HG02571 (cell line): ENCODE measurements around the gene ZER1.
"Not testable (repeated sequence)": the region's sequence is repeated elsewhere in the genome, so short reads cannot be mapped to it uniquely, and the experiment has no call there.

Source experiments
- ATAC-seq: cut with Tn5 transposase; IDR thresholded peaks from one replicate; pipeline ENCODE4 v1.9.1; 2021; ENCODE audit warnings: mild to moderate bottlenecking, moderate library complexity; ENCODE audit not compliant: unreplicated experiment

The ZER1 gene

DNA sequence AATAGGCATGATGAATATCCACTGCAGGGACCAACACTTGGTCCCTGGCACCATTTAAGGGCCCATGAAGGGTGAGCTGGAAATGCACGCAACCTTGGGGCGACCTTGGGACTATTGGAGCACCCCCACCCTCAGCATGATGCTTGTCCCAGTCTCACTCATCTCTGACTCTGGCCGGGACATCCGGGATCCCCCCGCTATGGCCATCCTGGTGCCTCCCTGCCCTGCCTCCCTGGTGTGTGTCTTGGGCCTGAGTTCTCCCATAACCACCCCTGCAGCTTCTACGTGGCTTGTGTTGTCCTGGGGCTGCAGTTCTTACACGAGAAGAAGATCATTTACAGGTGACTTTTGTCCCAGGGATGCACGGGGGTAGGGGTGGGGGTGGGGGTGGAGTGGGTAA is 53.7 kb downstream of the ZER1 start:
- ATAC-seq: no peak

DNA sequence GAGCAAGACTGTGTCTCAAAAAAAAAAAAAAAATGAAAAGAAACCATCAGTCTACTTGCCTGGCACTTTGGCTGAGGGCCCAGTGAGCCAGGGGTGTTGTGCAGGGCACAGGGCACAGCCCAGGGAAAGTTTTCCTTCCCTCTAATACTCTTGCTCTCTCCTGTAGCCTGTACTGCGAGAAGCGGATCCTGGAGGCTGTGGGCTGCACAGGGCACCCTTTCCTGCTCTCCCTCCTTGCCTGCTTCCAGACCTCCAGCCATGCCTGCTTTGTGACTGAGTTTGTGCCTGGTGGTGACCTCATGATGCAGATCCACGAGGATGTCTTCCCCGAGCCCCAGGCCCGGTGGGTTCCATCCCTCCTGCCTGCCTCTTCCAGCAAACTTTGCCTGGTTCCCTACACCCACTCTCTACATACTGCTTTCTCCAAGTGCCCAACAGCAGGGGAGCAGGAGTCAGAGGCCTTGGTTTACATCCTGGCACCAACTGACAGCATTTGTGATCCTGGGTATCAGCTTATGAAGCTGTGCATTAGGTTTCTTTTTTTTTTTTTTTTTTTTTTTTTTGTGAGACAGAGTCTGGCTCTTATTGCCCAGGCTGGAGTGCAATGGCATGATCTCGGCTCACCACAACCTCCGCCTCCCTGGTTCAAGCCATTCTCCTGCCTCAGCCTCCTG is 55.0 kb downstream of the ZER1 start:
- ATAC-seq: no peak

DNA sequence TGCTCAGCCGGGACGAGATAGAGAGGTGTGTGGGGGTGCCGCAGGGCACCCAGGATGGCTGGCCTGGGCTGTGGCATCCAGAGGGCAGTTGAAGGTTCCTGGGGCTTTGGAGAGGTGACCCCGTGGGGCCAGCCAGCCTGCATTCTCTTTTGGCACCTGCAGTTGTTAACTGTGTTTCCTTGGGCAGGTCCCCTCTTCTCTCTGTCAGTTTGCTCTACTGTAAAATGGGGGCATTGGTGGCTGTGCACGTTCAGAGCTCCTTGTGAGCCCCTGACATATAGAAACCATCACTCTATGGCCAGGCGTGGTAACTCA is 56.3 kb downstream of the ZER1 start:
- no peak for ATAC-seq

GRCh38 chr9:128714586-128715435 is 56.9 kb downstream of the ZER1 start:
- ATAC-seq: no peak

- no peak for ATAC-seq
These were observed 57.7 kb downstream of the ZER1 start for GRCh38 chr9:128713941-128714573.

GRCh38 chr9:128713411-128713780 is 58.3 kb downstream of the ZER1 start:
- ATAC-seq: no peak

- ATAC-seq: no peak
These were observed 59.0 kb downstream of the ZER1 start for GRCh38 chr9:128712451-128713410.

GRCh38 chr9:128707446-128707845 is 64.3 kb downstream of the ZER1 start:
- ATAC-seq: no peak

- ATAC-seq: no peak
These were observed 64.9 kb downstream of the ZER1 start for GRCh38 chr9:128706671-128707381.

GRCh38 chr9:128706045-128706444 is 65.7 kb downstream of the ZER1 start:
- no peak for ATAC-seq

GRCh38 chr9:128705051-128705965 is 66.4 kb downstream of the ZER1 start:
- ATAC-seq: no peak

DNA sequence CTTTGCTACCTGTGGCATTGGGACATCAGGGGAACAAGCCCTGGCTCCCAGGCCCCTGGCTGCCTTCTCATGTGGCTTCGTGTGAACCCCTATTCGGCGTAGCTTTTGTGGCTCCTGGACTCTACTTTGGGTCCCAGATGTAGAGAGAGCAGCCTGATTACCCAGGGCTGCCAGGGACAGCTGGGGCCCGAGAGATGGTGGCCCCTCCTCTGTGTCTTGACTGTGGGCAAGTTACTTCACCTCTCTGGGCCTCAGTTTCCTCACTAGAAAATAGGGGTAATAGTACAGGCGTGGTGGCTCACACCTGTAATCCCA is 67.4 kb downstream of the ZER1 start:
- no peak for ATAC-seq

DNA sequence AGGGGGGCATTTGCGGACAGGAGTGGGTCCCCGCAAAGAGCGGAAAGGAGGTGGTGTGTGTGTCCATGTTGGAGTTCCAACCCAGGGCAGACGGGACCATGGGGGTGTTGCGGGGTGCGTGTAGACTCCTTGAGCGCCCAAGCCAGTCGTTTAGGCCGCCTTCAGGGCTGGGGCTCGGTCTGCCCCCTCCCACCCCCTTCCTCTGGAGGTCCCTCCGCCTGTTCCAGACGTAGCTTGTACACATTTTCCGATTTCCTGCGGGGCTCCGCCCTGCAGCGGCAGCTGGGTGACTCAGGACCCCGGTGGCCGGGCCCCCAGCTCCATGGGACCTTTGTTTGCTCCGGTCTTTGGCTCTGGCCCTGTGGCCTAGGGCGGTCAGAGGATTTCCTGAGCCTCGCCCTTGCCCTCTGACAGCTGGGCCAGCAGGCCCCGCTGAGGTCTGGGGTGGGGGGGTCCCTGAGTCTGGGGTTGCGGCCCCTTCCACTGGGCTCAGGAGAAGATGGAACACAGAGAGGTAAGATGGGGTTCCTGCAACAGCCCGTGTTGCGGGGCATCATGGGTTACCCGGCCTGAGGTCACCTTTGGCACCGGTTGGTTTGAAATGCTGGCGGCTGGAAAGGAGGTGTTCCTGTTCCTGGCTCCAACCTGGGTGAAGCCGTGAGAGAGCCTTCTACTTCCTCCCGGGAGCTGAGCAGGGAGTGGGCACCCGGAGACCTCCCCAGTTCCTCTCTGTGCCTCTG is 67.9 kb downstream of the ZER1 start:
- ATAC-seq: no peak

- peak; percentile 11 for ATAC-seq
These were observed 68.6 kb downstream of the ZER1 start for GRCh38 chr9:128702949-128703615.

DNA sequence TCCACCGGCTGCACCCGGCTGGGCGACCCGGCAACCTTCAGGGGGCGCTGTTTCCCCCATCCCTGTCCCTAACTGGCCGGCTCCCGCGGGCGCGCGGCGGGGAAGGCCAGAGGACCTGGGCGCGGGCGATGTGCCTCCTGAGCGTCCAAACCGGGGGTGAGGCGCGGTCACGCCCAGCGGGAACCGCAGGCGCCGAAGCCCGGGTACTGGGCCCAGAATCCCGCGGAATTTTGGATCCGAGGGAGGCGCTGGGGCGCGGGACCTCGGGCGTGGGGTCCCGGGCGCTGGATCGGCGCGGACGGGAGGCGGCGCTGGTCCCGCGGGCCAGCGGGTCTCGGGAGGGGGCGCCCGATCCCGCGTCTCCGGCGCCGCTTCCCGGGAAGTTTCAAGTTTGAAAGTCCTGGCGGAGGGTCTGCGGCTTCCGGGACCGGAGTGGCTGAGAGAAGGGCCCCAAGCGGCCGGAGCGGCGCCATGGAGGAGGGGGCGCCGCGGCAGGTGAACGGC is 69.2 kb downstream of the ZER1 start, which contains the start of gene PKN3:
Gene PKN3, plus strand, starts transcription at position 59 of the 504 bp plus-strand sequence. Its CDS starts 413 bp downstream, at position 472.
- peak; percentile 69 for ATAC-seq

GRCh38 chr9:128701227-128701854 is 70.4 kb downstream of the ZER1 start:
- ATAC-seq: no peak

- not testable (repeated sequence) for ATAC-seq
These were observed 72.5 kb downstream of the ZER1 start for GRCh38 chr9:128699096-128699795.
